Measurements from ENCODE around the gene AGBL1. TPM values are rescaled to one million over a fixed set of nuclear protein-coding genes. Genes with fewer than 3 reads are reported as not detected.

AGBL1 gene
- total RNA-seq, 4 donors from 2014 or later: 0.32 to 0.40 TPM; not detected in 2

DNA sequence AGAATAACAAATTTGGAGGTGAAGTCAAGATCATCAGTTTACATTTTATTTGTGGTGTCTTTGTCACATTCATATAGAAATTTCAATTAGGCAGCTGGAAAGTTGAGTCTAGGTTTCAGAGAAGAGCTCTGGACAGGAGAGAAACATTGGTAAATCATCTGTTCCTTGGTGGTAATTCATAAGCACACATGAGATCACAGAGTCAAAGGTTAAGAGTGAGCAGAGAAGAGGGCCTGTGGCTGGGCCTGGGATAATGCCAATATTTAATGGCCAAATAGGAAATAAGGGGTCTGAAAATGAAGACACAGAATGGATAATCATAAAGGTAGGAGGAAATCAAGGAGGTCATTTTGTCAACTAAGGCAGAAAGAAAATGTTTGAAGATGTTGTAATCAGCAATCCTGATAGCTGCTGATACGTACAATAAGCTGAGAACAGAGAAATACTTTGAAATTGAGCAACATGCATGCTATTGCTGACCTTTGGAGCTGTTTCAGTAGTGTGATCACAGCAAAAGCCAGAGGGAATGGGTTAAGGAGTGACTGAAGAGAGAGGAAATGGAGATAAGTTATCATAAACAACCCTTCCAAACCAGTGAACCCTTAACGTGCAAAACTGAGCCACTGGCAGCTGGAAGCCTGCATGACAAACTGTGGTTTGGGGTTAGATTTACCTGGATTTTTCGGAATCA is 692.8 kb downstream of the AGBL1 start:
- intact Hi-C loops (cut with DNase I; ENCODE audit: low total_unique reads) (no loop called here), in situ Hi-C loops (cut with MboI; ENCODE audit: low pct_ligation_motif_present in 1 of 4, low pct_unique_long_range_greater_than_20kb in 1 of 4, low sequenced_read_pairs in 3 of 4) (loop anchor here in 2 of 4 donors (25.0 kb wide), 2 partner anchors 535 to 910 kb away; no protein-coding TSS in a partner anchor)
- no peaks in the 10 kb centered on the region for H3K36me3 ChIP-seq
- no peak for TF ChIP-seq POLR2A (IDR thresholded peaks at IDR 0.05)
- TF ChIP-seq, protein P1, sequence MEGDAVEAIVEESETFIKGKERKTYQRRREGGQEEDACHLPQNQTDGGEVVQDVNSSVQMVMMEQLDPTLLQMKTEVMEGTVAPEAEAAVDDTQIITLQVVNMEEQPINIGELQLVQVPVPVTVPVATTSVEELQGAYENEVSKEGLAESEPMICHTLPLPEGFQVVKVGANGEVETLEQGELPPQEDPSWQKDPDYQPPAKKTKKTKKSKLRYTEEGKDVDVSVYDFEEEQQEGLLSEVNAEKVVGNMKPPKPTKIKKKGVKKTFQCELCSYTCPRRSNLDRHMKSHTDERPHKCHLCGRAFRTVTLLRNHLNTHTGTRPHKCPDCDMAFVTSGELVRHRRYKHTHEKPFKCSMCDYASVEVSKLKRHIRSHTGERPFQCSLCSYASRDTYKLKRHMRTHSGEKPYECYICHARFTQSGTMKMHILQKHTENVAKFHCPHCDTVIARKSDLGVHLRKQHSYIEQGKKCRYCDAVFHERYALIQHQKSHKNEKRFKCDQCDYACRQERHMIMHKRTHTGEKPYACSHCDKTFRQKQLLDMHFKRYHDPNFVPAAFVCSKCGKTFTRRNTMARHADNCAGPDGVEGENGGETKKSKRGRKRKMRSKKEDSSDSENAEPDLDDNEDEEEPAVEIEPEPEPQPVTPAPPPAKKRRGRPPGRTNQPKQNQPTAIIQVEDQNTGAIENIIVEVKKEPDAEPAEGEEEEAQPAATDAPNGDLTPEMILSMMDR (IDR thresholded peaks at IDR 0.05): no peak
- TF ChIP-seq POLR2AphosphoS5 (IDR thresholded peaks at IDR 0.05): peak in 1 of 3 donors; percentile 31
- H3K4me3 ChIP-seq: no peak overlapping the region
- no peaks in the 10 kb centered on the region for H3K9me3 ChIP-seq
- H3K27me3 ChIP-seq: no peaks in the 10 kb centered on the region
- H3K4me1 ChIP-seq: peaks cover 0 to 22% (median 0%) of the 10 kb centered on the region in 4 donors
- 16 to 33% methylated on average over 3 of the region's 3 CpGs for WGBS, 2 donors (ENCODE audit: low coverage in 1 of 2)
- peak; percentile 14 for DNase-seq
- peak overlapping the region; percentile 12 to 67 (median 61) for H3K27ac ChIP-seq

DNA sequence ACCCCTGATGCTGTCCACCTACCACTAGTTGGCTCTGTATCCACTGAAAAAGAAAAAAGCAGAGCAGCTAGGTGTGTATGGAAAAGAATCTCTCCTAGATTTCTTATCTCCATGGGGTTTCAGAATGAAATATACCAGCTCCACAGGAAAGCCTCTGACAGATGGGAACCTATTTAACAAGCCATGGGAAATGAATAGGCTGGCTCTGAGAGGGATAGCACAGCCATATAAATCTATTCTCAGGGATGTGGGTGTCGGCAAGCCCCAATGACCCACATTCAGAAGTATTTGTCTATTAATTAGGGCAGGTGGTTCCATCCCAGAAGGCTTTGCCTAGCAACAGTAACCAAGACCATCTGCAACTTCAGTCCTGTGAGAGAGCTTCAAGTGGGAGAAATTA is 694.1 kb downstream of the AGBL1 start:
- no peak for DNase-seq
- H3K4me3 ChIP-seq: no peak overlapping the region
- no peak overlapping the region for H3K27ac ChIP-seq
- in situ Hi-C loops (cut with MboI; ENCODE audit: low pct_ligation_motif_present in 1 of 4, low pct_unique_long_range_greater_than_20kb in 1 of 4, low sequenced_read_pairs in 3 of 4): loop anchor here in 2 of 4 donors (25.0 kb wide), 2 partner anchors 536 to 911 kb away; no protein-coding TSS in a partner anchor
- WGBS, 2 donors (ENCODE audit: low coverage in 1 of 2): 100% methylated on average over 1 of the region's 1 CpG; no CpG with 5 or more reads in 1 of the 2 donors
- TF ChIP-seq POLR2AphosphoS5 (IDR thresholded peaks at IDR 0.05): no peak
- TF ChIP-seq POLR2A (IDR thresholded peaks at IDR 0.05): no peak
- H3K27me3 ChIP-seq: no peaks in the 10 kb centered on the region
- no peaks in the 10 kb centered on the region for H3K9me3 ChIP-seq
- H3K36me3 ChIP-seq: no peaks in the 10 kb centered on the region
- H3K4me1 ChIP-seq: peaks cover 0 to 22% (median 0%) of the 10 kb centered on the region in 4 donors
- intact Hi-C loops (cut with DNase I; ENCODE audit: low total_unique reads): no loop called here

DNA sequence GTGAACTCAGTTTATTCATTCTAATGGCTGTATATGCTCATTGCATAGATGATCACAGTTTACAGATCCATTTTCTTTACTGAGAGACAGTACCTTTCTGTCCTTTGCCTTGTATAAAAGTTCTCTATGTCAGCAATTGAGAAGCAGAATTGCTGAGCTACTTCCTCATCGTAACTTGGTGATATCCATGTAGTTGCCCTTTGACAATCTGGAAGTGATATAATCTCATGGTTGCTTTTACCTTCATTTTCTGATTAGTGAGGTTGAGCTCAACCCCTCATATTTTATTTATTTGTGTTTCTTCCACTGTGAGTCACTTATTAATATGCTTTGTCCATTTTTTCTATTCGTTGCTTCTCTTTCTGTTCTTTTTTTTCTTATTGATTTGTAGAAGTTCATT is 696.5 kb downstream of the AGBL1 start:
- intact Hi-C loops (cut with DNase I; ENCODE audit: low total_unique reads) (no loop called here), in situ Hi-C loops (cut with MboI; ENCODE audit: low pct_ligation_motif_present in 1 of 4, low pct_unique_long_range_greater_than_20kb in 1 of 4, low sequenced_read_pairs in 3 of 4) (no loop called here)
- Histone ChIP-seq H3K27ac (no peak overlapping the region), H3K9me3 (no peaks in the 10 kb centered on the region), H3K4me3 (no peak overlapping the region), H3K36me3 (no peaks in the 10 kb centered on the region), H3K27me3 (no peaks in the 10 kb centered on the region), H3K4me1 (peaks cover 0 to 22% (median 0%) of the 10 kb centered on the region in 4 donors)
- WGBS, 2 donors (ENCODE audit: low coverage in 1 of 2): 54 to 67% methylated on average over 1 to 2 of the region's 2 CpGs
- DNase-seq: no peak
- TF ChIP-seq POLR2A (IDR thresholded peaks at IDR 0.05) (no peak), EP300 (IDR thresholded peaks at IDR 0.05; ENCODE audit: low read depth) (no peak)
- TF ChIP-seq, protein P1 (IDR thresholded peaks at IDR 0.05): no peak

DNA sequence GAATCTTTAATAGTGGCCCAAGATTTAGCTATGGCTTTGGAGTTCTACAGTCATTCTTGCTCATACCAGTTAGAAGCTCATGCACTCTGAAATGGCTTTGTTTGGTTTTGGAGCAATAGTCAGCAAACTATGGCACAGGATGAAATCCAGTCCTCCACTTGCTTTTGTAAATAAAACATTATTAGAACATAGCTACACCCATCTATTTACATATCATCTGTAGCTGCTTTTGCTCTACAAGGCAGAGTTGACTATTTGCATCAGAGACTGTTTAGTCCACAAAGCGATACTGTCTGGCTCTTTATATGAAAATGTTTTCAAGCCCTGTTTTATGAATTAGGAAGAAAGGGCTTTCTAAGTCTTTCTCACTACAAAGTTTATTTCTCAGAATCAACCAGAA is 716.9 kb downstream of the AGBL1 start:
- Histone ChIP-seq H3K4me3 (no peak overlapping the region), H3K4me1 (no peaks in the 10 kb centered on the region), H3K27me3 (no peaks in the 10 kb centered on the region), H3K27ac (no peak overlapping the region), H3K9me3 (no peaks in the 10 kb centered on the region), H3K36me3 (no peaks in the 10 kb centered on the region)
- intact Hi-C loops (cut with DNase I; ENCODE audit: low total_unique reads) (no loop called here), in situ Hi-C loops (cut with MboI; ENCODE audit: low pct_ligation_motif_present in 1 of 4, low pct_unique_long_range_greater_than_20kb in 1 of 4, low sequenced_read_pairs in 3 of 4) (no loop called here)
- TF ChIP-seq EP300 (IDR thresholded peaks at IDR 0.05; ENCODE audit: low read depth): no peak
- no peak for TF ChIP-seq POLR2A (IDR thresholded peaks at IDR 0.05)
- TF ChIP-seq, protein P1 (IDR thresholded peaks at IDR 0.05): no peak
- no peak for TF ChIP-seq POLR2AphosphoS5 (IDR thresholded peaks at IDR 0.05)
- WGBS, 2 donors (ENCODE audit: low coverage in 1 of 2): 79% methylated on average over 1 of the region's 1 CpG; no CpG with 5 or more reads in 1 of the 2 donors
- DNase-seq: no peak

Data from transverse colon (tissue), 4 donors.